Motor neuron (in vitro differentiated cells): Measurements from ENCODE around the gene C1orf159. TPM values are rescaled to one million over a fixed set of nuclear protein-coding genes. Genes with fewer than 3 reads are reported as not detected.

Source experiments
- ATAC-seq, 8 experiments: fragments of 200-7000 bp; cut with Tn5 transposase; replicated peaks in 6 of 8; 2 replicates each; pipeline ENCODE4 v1.8.0; 2021; ENCODE audit warnings: mild to moderate bottlenecking in 8 of 8, moderate library complexity in 8 of 8
- H3K27ac ChIP-seq, 2 donors: fragments of 250-450 bp; sonication (Bioruptor Pico); 2 replicates each; pipeline ENCODE4 v1.9.0; 2021; ENCODE audit warnings: antibody characterized with exemption in 2 of 2, mild to moderate bottlenecking in 2 of 2, moderate library complexity in 1 of 2
- H3K4me1 ChIP-seq, 2 donors: fragments of 250-450 bp; sonication (Bioruptor Pico); replicated peaks in 1 of 2; 2 replicates each; pipeline ENCODE4 v1.6.1; 2021; ENCODE audit warnings: antibody characterized with exemption in 2 of 2, mild to moderate bottlenecking in 2 of 2, moderate library complexity in 1 of 2
- H3K4me3 ChIP-seq, 5 donors: fragments of 250-450 bp; sonication (Bioruptor Pico); 2 replicates each; pipeline ENCODE4 v1.9.0; 2021; ENCODE audit warnings: antibody characterized with exemption in 5 of 5, mild to moderate bottlenecking in 5 of 5, moderate library complexity in 4 of 5
- WGBS, 10 experiments: fragments of 450-650 bp; shearing (Covaris generic); methylation state at CpG; one replicate each; pipeline ENCODE4 v1.0.0; 2022; 5-methylcytosine and 5-hydroxymethylcytosine counted together
- in situ Hi-C, 9 experiments: fragments of 400-800 bp; cut with MboI; loops; one replicate each; pipeline ENCODE4 v1.15.0; 2021; ENCODE audit warnings: low sequenced_read_pairs in 9 of 9, low pct_unique_long_range_greater_than_20kb in 2 of 9; ENCODE audit not compliant: unreplicated experiment in 9 of 9
- total RNA-seq, 8 experiments: library from RNA; unstranded; fragments of 300-600 nt; gene quantifications; 2 replicates each; pipeline versions ENCODE4 v1.2.3 to v1.2.4, GENCODE V29; 2022

C1orf159 gene
- total RNA-seq, 8 experiments from 2014 or later: 5.8 to 17.9 (median 9.7) TPM

- WGBS, 10 experiments: 36 to 94% (median 72%) methylated on average over 2 to 16 of the region's 33 CpGs; no CpG with 5 or more reads in 2 of the 10 experiments
- no peak for ATAC-seq
- in situ Hi-C loops: loop anchor here in 2 of 9 experiments (10.0 kb wide), 2 partner anchors 83 to 137 kb away; no protein-coding TSS in a partner anchor
- Histone ChIP-seq H3K27ac (no peak overlapping the region), H3K4me3 (no peak overlapping the region), H3K4me1 (peaks cover 7 to 20% of the 10 kb centered on the region in 2 donors)
Measured at GRCh38 chr1:1118011-1118875, 2.4 kb upstream of the C1orf159 start.

- no peak overlapping the region for H3K27ac ChIP-seq
- in situ Hi-C loops: loop anchor here in 2 of 9 experiments (10.0 kb wide), 2 partner anchors 83 to 137 kb away; no protein-coding TSS in a partner anchor
- H3K4me3 ChIP-seq: no peak overlapping the region
- ATAC-seq: no peak
- 39 to 95% (median 56%) methylated on average over 1 to 18 of the region's 20 CpGs; no CpG with 5 or more reads in 3 of the 10 experiments for WGBS, 10 experiments
- peaks cover 4 to 14% of the 10 kb centered on the region in 2 donors for H3K4me1 ChIP-seq
Measured at GRCh38 chr1:1117469-1117831, 1.6 kb upstream of the C1orf159 start.

GRCh38 chr1:1116701-1117468, 996 bp upstream of the C1orf159 start:
- in situ Hi-C loops: loop anchor here in 2 of 9 experiments (10.0 kb wide), 2 partner anchors 82 to 138 kb away; no protein-coding TSS in a partner anchor
- Histone ChIP-seq H3K4me3 (peak overlapping the region; percentile 42 to 89 (median 77)), H3K27ac (no peak overlapping the region), H3K4me1 (peaks cover 4 to 10% of the 10 kb centered on the region in 2 donors)
- peak in 1 of 8 experiments; percentile 2 for ATAC-seq
- 0 to 67% (median 30%) methylated on average over 1 to 12 of the region's 47 CpGs; no CpG with 5 or more reads in 5 of the 10 experiments for WGBS, 10 experiments

- ATAC-seq: no peak
- peak overlapping the region; percentile 61 to 97 (median 77) for H3K4me3 ChIP-seq
- WGBS, 10 experiments: 0 to 67% (median 9%) methylated on average over 1 to 21 of the region's 41 CpGs; no CpG with 5 or more reads in 3 of the 10 experiments
- peaks cover 4 to 7% of the 10 kb centered on the region in 2 donors for H3K4me1 ChIP-seq
- in situ Hi-C loops: loop anchor here in 2 of 9 experiments (10.0 kb wide), 2 partner anchors 80 to 140 kb away; no protein-coding TSS in a partner anchor
- no peak overlapping the region for H3K27ac ChIP-seq
Measured at GRCh38 chr1:1115136-1115785, 628 bp downstream of the C1orf159 start.

- in situ Hi-C loops: loop anchor here in 2 of 9 experiments (10.0 kb wide), 2 partner anchors 80 to 140 kb away; no protein-coding TSS in a partner anchor
- H3K27ac ChIP-seq: no peak overlapping the region
- WGBS, 10 experiments: 60 to 100% (median 90%) methylated on average over 1 to 13 of the region's 13 CpGs; no CpG with 5 or more reads in 2 of the 10 experiments
- peaks cover 4 to 7% of the 10 kb centered on the region in 2 donors for H3K4me1 ChIP-seq
- H3K4me3 ChIP-seq: no peak overlapping the region
- no peak for ATAC-seq
Measured at GRCh38 chr1:1114431-1114830, 1.5 kb downstream of the C1orf159 start.

GRCh38 chr1:1112237-1112985, 3.5 kb downstream of the C1orf159 start:
- no peak overlapping the region for H3K27ac ChIP-seq
- peaks cover 4 to 7% of the 10 kb centered on the region in 2 donors for H3K4me1 ChIP-seq
- H3K4me3 ChIP-seq: no peak overlapping the region
- ATAC-seq: no peak
- in situ Hi-C loops: loop anchor here in 2 of 9 experiments (10.0 kb wide), 2 partner anchors 78 to 142 kb away; no protein-coding TSS in a partner anchor
- 91 to 100% (median 96%) methylated on average over 2 to 19 of the region's 30 CpGs; no CpG with 5 or more reads in 3 of the 10 experiments for WGBS, 10 experiments

GRCh38 chr1:1111516-1112236, 4.2 kb downstream of the C1orf159 start:
- in situ Hi-C loops: loop anchor here in 2 of 9 experiments (10.0 kb wide), 2 partner anchors 77 to 143 kb away; no protein-coding TSS in a partner anchor
- Histone ChIP-seq H3K4me1 (peaks cover 4 to 7% of the 10 kb centered on the region in 2 donors), H3K27ac (no peak overlapping the region), H3K4me3 (no peak overlapping the region)
- ATAC-seq: no peak
- WGBS, 10 experiments: 84 to 100% (median 92%) methylated on average over 1 to 19 of the region's 28 CpGs

- Histone ChIP-seq H3K4me3 (no peak overlapping the region), H3K27ac (no peak overlapping the region), H3K4me1 (peaks cover 4 to 7% of the 10 kb centered on the region in 2 donors)
- in situ Hi-C loops: loop anchor here in 2 of 9 experiments (10.0 kb wide), 2 partner anchors 76 to 144 kb away; no protein-coding TSS in a partner anchor
- 60 to 100% (median 94%) methylated on average over 3 to 21 of the region's 29 CpGs; no CpG with 5 or more reads in 1 of the 10 experiments for WGBS, 10 experiments
- no peak for ATAC-seq
Measured at GRCh38 chr1:1110561-1110971, 5.3 kb downstream of the C1orf159 start.

GRCh38 chr1:1109743-1110142, 6.1 kb downstream of the C1orf159 start:
- no peak for ATAC-seq
- peaks cover 0 to 2% of the 10 kb centered on the region in 2 donors for H3K4me1 ChIP-seq
- H3K27ac ChIP-seq: no peak overlapping the region
- no peak overlapping the region for H3K4me3 ChIP-seq
- in situ Hi-C loops: loop anchor here in 2 of 9 experiments (10.0 kb wide), 2 partner anchors 75 to 145 kb away; no protein-coding TSS in a partner anchor
- 80 to 100% (median 93%) methylated on average over 1 to 14 of the region's 14 CpGs for WGBS, 10 experiments

- peak in 2 of 8 experiments; percentile 24 to 34 for ATAC-seq
- in situ Hi-C loops: no loop called here
- no peaks in the 10 kb centered on the region for H3K4me1 ChIP-seq
- H3K27ac ChIP-seq: no peak overlapping the region
- 60 to 100% (median 96%) methylated on average over 1 to 4 of the region's 31 CpGs; no CpG with 5 or more reads in 6 of the 10 experiments for WGBS, 10 experiments
- H3K4me3 ChIP-seq: no peak overlapping the region
Measured at GRCh38 chr1:1106510-1107221, 9.2 kb downstream of the C1orf159 start.
